Thyroid gland (tissue), 4 donors: ENCODE measurements around the gene PLXND1.

Experiments used
- CTCF ChIP-seq, 6 experiments: fragments of 200-600 bp in 3 of 6; fragments of 450-650 bp in 3 of 6; sonication (generic) in 3 of 6; IDR thresholded peaks; one replicate each; pipeline ENCODE4 v1.5.1; 2016 to 2019; ENCODE audit warnings: antibody characterized with exemption in 6 of 6, mild to moderate bottlenecking in 2 of 6, inconsistent platforms in 1 of 6, moderate library complexity in 1 of 6
- POLR2A ChIP-seq, 2 donors: fragments of 450-650 bp; IDR thresholded peaks; one replicate each; pipeline ENCODE4 v1.6.1; 2017; ENCODE audit warnings: antibody characterized with exemption in 2 of 2, mild to moderate bottlenecking in 2 of 2, moderate library complexity in 1 of 2

- TF ChIP-seq CTCF (IDR thresholded peaks at IDR 0.05) (no peak), POLR2A (IDR thresholded peaks at IDR 0.05) (no peak)
These were observed 48.8 kb upstream of the PLXND1 start for GRCh38 chr3:129655291-129655700.
